ENCODE measurements around the gene CT45A10.
"Not testable (repeated sequence)": the region's sequence is repeated elsewhere in the genome, so short reads cannot be mapped to it uniquely, and the experiment has no call there.

CT45A10 gene
- total RNA-seq: 0 reads per million in 4 experiments

DNA sequence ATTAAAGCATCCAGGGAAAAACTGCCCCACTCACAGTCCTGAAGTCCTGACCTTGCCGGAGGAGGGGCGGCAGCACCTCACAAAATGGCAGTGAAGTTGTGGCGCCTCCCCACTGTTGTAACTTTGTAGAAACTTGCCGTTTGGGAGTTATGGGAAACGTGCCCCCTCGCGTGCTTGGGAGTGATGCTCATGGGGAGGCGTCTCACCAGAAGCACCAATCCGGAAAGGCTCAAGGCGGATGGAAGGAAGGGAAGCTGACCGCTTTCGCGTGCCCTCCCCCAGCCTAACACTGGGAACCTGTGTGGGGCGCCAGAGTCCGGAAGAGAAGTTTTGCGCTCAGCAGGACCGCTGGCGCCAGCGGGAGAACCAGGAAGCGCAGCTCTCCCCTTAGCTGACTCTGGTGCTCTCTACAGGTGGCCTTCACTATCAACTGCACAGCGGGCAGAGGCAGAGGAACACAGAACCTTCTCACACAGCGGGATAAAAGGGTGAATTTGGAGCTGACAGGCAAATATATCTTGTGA, at the start of gene CT45A10, which contains the start of gene SAGE1:
CT45A10 (minus strand) TSS at position 151 of the 524 bp plus-strand sequence. CDS start 8,100 bp downstream, outside the sequence.
SAGE1 (plus strand) TSS at position 423 of the 524 bp plus-strand sequence. CDS start 2,527 bp downstream, outside the sequence.
- no peak for DNase-seq

DNA sequence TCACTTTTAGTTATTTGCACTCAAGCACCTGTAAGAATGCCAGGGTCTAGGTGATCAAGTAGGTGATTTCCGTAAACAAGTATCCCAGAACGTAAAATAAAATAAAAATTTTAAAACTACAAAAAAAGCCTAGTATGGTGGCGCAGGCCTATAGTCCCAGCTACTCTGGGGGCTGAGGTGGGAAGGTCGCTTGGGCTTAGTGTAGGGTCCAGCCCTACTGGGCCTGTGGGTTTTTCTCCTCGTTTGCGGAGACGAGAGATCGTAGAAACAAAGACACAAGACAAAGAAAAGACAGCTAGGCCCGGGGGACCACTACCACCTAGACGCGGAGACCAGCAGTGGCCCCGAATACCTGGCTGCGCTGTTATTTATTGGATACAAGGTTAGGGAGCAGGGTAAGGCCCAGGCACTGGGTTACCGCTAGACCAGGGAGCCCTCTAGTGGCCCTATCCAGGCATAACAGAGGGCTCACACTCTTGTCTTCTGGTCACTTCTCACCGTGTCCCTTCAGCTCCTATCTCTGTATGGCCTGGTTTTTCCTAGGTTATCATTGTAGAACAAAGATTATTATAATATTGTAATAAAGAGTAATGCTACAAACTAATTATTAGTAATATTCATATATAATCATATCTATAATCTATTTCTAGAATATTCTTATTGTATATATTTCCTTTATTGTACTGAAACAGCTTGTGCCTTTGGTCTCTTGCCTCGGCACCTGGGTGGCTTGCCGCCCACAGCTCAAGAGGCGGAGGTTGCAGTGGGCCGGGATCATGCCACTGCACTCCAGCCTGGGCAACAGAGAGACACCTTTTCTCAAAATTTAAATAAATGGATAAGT, 38.6 kb upstream of the CT45A10 start:
- DNase-seq: peak; percentile 3

DNA sequence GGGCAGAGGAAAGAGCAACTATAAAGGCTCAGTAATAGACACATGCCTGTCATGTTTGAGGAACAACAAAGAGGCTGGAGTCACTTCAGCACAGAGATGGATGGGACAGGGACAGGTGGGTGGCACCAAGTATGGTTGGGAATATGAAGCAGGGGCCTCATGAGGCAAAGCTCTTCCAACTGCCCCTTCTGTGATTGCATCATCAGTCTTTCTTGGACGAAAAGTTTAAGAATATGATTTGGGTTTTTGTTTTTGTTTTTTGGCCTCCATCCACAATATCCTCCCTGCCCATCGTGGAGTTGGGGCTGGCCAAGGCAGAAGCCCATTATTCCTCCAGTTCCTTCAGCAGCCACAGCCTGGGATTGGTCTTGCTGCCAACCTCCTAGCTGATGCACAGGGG, 34.7 kb upstream of the CT45A10 start:
- DNase-seq: no peak

- DNase-seq: no peak
Observed at GRCh38 chrX:135923353-135923752, 30.1 kb upstream of the CT45A10 start.

DNA sequence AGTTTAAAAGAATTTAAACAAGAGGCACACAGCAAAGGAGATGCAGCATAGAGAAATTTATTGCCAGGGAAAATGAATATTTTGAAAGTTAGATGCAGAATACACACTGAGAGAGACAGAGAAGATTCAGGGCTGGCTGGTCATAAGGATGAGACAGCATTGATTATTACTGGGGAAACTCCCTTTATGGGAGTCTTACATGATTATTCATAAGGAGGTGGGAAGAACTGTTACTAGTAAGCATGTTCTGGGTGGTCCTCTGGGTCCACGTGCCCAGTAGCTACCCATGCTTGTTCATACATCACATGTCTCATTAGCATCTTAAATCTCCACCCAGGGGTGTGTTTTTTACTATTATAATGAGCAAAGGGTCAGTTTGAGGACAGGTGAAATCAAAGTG, 27.3 kb upstream of the CT45A10 start:
- not testable (repeated sequence) for DNase-seq

DNA sequence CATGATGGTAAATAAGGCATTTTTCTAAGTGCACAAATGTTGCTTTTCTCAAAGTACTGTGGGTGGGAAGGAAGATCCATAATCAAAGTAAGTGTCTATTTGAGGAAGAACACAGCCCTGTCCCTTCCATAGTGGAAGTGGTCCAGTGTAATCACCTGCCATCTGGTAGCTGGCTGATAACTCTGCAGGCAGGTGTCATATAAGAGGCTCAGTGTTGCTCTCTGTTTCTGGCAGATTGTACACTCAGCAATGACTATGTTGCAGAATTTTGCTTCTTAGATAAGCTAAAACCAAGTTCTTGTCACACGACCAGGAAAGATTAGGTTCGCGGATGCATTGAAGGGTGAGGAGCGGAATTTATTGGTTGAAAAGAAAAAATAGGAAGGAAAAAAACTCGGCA, 21.2 kb upstream of the CT45A10 start:
- no peak for DNase-seq

DNA sequence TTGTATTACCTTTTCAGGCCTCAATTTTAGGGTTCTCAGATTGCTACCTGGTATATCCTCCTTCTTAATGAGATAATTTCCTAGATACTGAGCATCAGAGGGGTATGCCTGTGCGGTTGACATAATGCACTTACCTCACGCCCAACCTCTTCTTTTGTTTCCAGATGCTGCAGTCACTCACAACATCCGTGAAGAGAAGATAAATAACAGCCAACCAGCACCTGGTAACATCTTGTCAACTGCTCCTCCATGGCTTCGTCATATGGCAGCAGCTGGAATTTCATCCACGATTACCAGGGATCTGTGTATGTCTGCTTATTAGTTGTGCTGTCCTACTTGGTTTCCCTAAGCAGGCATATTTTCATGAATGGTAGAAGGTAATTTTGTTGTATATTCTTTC, 17.0 kb upstream of the CT45A10 start:
- DNase-seq: no peak

DNA sequence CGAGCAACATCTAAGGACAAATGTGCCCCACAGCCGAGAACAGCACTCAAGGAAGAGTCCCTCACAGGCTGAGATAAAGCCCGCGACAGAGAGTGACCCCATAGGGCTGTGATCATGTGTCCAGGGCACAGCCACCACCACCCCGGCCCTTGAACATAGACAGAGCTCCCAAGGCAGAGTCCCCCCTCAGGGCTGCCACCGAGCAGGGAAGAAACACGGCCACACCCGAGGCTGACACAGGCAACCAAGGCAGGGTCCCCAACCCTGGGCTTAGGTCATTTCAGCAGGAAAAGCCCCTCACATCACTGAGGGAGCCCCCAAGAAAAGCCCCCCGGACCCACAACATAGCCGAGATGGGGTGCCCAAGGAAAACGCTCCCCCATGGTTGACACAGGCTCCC, 463 bp downstream of the CT45A10 start:
- no peak for DNase-seq

DNA sequence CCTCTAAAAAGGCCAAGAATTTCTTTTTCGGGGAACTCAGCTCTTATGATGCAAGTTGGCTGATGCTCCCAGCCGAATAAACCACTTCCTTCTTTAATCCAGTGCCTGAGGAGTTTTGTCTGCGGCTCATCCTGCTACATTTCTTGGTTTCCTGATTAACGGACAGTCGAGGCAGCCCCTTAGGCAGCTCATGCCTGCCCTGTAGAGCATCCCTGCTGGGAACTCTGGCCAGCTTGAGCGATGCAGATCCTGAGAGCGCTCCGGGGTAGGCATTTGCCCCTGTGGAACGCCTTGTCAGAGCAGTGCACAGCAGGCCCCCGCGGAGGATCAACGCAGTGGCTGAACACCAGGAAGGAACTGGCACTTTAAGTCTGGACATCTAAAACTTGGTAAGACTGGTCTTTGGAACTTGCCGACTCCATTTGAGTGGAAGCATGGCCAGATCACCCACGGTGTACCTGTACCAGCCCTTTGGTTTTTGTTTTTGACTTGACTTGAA, 3.1 kb downstream of the CT45A10 start:
- DNase-seq: no peak

- not testable (repeated sequence) for DNase-seq
Observed at GRCh38 chrX:135888976-135889375, 4.3 kb downstream of the CT45A10 start.

GRCh38 chrX:135888230-135888629, 5.0 kb downstream of the CT45A10 start:
- not testable (repeated sequence) for DNase-seq

DNA sequence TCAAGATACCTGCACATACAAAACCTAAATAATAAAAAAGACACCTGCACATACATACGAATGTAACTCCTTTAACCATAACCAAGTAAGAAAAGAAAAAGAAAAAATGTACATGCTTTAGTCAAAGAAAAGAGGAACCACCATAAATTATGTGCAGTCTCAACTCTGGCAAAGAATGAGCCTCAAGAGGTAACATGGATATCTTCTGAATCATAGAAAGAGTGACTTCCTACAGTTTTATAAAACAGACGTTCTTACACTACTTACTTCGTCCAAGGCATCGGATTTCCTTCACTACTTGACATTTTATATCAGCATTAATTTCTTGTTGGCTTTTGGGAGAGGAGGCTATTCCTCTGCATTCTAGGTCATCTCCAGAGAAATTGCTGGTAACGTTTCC, 10.5 kb downstream of the CT45A10 start:
- not testable (repeated sequence) for DNase-seq

- DNase-seq: not testable (repeated sequence)
Observed at GRCh38 chrX:135871712-135872111, 21.5 kb downstream of the CT45A10 start, which contains the start of gene CT45A9. CT45A9 (minus strand) TSS chrX:135871812; CDS start chrX:135868061, 3,751 bp downstream.

DNA sequence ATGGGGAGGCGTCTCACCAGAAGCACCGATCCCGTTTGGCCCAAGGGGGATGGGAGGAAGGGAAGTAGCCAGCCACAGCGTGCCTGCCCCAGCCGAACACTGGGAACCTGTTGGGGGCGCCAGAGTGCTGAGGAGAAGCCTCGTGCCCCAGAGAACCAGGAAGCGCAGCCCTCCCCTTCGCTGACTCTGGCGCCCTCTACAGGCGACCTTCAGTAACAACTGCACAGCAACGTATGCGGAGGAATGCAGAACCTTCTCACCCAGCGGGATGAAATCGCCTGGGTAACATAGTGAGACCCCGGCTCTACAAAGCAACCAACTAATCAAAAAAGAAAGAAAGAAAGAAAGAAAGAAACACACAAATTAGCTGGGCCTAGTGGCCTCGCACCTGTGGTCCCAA, 38.8 kb downstream of the CT45A10 start, which contains the start of gene CT45A8:
CT45A8 (minus strand) TSS at position 101 of the 400 bp plus-strand sequence. CDS start 3,755 bp downstream, outside the sequence.
- not testable (repeated sequence) for DNase-seq

- not testable (repeated sequence) for DNase-seq
Observed at GRCh38 chrX:135837180-135837579, 56.1 kb downstream of the CT45A10 start, which contains the start of gene CT45A7. CT45A7 (minus strand) TSS chrX:135837280; CDS start chrX:135833533, 3,747 bp downstream.
